BE2C (cell line): Measurements from ENCODE around the gene MATN1. TPM values are rescaled to one million over a fixed set of nuclear protein-coding genes. Genes with fewer than 3 reads are reported as not detected.
"Not testable (repeated sequence)": the region's sequence is repeated elsewhere in the genome, so short reads cannot be mapped to it uniquely, and the experiment has no call there.

Experiments used
- DNase-seq: peaks from one replicate; pipeline ENCODE4 v3.0.0-alpha.2; 2020
- H3K27me3 ChIP-seq: fragments of 250-450 bp; sonication (Bioruptor Pico); 2 replicates; pipeline ENCODE4 v1.5.1; 2020; ENCODE audit warnings: mild to moderate bottlenecking
- H3K36me3 ChIP-seq: fragments of 250-450 bp; sonication (Bioruptor Pico); 2 replicates; pipeline ENCODE4 v1.5.1; 2020; ENCODE audit warnings: mild to moderate bottlenecking
- H3K4me1 ChIP-seq: fragments of 250-450 bp; sonication (Bioruptor Pico); 2 replicates; pipeline ENCODE4 v1.5.1; 2020
- H3K4me3 ChIP-seq: 2 replicates; pipeline ENCODE4 v1.5.1; 2011; ENCODE audit warnings: low read depth, low read length
- H3K9me3 ChIP-seq: fragments of 250-450 bp; sonication (Bioruptor Pico); 2 replicates; pipeline ENCODE4 v1.5.1; 2020
- polyA plus RNA-seq: library from polyadenylated mRNA; unstranded; fragments of >200 nt; gene quantifications from one replicate; pipeline ENCODE4 v1.2.1, GENCODE V29; 2012; ENCODE audit warnings: low read depth, missing spikeins; ENCODE audit not compliant: insufficient read length, insufficient read depth
- TF ChIP-seq, protein P1 (sequence below): IDR thresholded peaks from 2 replicates; pipeline ENCODE4 v1.5.1; 2012; ENCODE audit warnings: mild to moderate bottlenecking, low read depth, low read length

The MATN1 gene, protein sequence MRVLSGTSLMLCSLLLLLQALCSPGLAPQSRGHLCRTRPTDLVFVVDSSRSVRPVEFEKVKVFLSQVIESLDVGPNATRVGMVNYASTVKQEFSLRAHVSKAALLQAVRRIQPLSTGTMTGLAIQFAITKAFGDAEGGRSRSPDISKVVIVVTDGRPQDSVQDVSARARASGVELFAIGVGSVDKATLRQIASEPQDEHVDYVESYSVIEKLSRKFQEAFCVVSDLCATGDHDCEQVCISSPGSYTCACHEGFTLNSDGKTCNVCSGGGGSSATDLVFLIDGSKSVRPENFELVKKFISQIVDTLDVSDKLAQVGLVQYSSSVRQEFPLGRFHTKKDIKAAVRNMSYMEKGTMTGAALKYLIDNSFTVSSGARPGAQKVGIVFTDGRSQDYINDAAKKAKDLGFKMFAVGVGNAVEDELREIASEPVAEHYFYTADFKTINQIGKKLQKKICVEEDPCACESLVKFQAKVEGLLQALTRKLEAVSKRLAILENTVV
- not detected for polyA plus RNA-seq

DNA sequence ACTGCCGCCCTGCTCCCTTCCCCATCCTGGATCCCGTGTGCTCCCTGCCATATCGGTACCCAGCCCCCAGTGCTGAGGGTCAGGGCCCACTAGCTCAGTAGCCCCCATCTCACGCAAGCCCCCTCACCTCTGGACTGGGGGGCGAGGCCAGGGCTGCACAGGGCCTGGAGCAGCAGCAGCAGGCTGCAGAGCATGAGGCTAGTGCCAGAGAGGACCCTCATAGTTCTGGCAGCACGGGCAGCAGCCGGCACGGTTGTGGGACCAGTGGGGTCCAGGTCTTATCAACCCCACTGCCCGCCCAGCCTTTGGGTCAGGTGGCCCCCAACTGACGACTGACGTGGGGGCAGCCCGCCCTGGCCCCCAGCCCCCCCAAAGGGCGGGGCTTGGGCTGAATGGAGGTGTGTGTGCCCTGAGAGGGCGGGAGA is at the start of gene MATN1:
Gene MATN1, minus strand, starts transcription at position 255 of the 425 bp plus-strand sequence. Its CDS starts 34 bp downstream, at position 221.
- Histone ChIP-seq H3K27me3 (no peaks in the 10 kb centered on the region), H3K9me3 (no peaks in the 10 kb centered on the region), H3K36me3 (no peaks in the 10 kb centered on the region), H3K4me3 (no peak within 1 kb of the TSS), H3K4me1 (no peaks in the 10 kb centered on the region; the same call in 1 of the 2 replicates)
- TF ChIP-seq, protein P1, sequence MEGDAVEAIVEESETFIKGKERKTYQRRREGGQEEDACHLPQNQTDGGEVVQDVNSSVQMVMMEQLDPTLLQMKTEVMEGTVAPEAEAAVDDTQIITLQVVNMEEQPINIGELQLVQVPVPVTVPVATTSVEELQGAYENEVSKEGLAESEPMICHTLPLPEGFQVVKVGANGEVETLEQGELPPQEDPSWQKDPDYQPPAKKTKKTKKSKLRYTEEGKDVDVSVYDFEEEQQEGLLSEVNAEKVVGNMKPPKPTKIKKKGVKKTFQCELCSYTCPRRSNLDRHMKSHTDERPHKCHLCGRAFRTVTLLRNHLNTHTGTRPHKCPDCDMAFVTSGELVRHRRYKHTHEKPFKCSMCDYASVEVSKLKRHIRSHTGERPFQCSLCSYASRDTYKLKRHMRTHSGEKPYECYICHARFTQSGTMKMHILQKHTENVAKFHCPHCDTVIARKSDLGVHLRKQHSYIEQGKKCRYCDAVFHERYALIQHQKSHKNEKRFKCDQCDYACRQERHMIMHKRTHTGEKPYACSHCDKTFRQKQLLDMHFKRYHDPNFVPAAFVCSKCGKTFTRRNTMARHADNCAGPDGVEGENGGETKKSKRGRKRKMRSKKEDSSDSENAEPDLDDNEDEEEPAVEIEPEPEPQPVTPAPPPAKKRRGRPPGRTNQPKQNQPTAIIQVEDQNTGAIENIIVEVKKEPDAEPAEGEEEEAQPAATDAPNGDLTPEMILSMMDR, result no peak
- DNase-seq, result no peak

DNA sequence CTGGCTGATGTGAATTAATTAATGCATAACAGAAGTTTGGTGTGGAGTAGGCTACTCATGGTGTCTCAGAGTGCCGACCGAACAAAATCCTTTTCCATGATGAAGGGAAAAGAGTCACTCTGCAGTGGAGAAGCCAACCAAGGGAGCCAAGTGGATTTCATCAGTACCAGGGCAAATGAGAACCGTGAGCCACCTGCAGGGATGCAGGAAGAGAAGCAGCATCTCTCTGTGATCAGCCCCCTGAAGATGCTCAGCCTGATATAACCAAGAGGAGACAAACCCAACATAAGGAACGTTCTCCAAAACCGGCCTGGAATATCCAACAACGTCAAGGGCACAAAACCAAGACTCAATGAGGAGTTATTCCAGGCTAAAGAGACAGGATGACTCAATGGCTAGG is 47.6 kb upstream of the MATN1 start:
- H3K9me3 ChIP-seq, result no peaks in the 10 kb centered on the region
- TF ChIP-seq, protein P1, result no peak
- no peaks in the 10 kb centered on the region for H3K36me3 ChIP-seq
- no peaks in the 10 kb centered on the region for H3K27me3 ChIP-seq
- 0 out of 2 replicates have a peak, but pooled peaks cover 3% of the 10 kb centered on the region for H3K4me1 ChIP-seq
- H3K4me3 ChIP-seq, result no peak overlapping the region
- DNase-seq, result no peak

DNA sequence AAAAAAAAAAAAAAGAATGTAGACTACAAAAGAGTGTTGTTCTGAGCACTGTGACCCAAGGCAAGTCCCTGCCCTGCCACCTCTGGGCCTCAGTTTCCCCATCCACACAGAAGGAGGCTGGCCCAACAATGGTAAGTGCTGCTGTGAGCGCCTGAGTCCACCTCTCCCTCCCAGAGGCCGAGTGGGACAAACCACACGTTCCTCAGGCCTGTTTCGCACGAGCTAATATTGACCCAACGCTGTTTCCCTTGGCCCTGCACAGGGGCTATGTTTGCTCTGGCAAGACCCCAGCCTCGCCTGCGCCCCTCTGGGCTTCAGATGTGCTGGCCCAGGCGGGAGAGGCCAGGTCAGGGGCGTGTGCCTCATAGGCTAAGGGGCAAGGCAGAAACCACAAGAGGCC is 46.8 kb upstream of the MATN1 start:
- Histone ChIP-seq H3K36me3 (no peaks in the 10 kb centered on the region), H3K9me3 (no peaks in the 10 kb centered on the region), H3K4me1 (0 out of 2 replicates have a peak, but pooled peaks cover 3% of the 10 kb centered on the region), H3K27me3 (no peaks in the 10 kb centered on the region), H3K4me3 (no peak overlapping the region)
- DNase-seq, result no peak
- TF ChIP-seq, protein P1, result no peak

DNA sequence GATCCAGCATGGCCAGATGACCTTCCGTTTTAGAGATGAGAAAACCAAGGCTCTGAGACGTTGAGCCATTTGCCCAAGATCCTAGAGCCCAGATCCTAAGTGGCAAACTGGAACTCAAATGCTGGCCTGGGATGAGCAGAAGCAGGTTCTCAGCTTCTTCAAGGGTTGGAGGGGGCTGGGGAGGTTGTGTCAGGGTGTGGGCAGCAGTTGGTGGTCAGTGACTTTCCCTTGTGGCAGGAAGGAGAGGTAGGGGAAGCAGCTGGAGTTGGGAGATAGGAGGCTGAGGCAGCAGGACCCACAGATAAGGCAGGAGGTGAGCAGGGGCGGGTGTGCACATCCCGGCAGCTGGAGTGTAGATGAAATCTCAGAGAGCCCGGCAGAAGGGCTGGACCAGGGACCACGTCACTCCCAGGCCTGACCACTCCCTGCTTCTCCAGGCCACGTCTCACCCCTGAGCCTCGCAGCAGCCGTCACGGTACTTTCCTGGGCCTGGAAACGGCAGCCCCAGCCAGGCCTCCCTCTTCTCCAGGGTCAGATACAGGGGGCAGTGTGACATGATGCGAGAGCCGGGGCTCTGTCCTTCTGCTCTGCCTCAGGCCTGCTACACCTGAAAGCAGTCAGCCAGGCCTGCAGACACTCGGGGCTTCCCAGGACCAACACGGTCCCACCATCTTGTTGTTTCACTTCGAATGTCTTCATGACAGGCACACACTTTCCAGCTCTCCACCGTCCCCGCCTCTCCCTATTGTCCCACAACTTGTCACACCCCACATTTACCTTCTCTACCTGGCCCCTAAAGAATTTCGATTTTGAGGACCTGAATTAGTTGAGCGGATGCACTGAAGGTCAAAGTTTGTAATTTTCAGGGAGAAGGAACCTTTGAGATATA is 45.7 kb upstream of the MATN1 start:
- peak; percentile 76 for DNase-seq
- 0 out of 2 replicates have a peak, but pooled peaks cover 3% of the 10 kb centered on the region for H3K4me1 ChIP-seq
- H3K36me3 ChIP-seq, result no peaks in the 10 kb centered on the region
- TF ChIP-seq, protein P1, result 0 out of 2 replicates have a peak, but pooled peaks have one; percentile 5
- H3K27me3 ChIP-seq, result no peaks in the 10 kb centered on the region
- H3K4me3 ChIP-seq, result no peak overlapping the region
- no peaks in the 10 kb centered on the region for H3K9me3 ChIP-seq

DNA sequence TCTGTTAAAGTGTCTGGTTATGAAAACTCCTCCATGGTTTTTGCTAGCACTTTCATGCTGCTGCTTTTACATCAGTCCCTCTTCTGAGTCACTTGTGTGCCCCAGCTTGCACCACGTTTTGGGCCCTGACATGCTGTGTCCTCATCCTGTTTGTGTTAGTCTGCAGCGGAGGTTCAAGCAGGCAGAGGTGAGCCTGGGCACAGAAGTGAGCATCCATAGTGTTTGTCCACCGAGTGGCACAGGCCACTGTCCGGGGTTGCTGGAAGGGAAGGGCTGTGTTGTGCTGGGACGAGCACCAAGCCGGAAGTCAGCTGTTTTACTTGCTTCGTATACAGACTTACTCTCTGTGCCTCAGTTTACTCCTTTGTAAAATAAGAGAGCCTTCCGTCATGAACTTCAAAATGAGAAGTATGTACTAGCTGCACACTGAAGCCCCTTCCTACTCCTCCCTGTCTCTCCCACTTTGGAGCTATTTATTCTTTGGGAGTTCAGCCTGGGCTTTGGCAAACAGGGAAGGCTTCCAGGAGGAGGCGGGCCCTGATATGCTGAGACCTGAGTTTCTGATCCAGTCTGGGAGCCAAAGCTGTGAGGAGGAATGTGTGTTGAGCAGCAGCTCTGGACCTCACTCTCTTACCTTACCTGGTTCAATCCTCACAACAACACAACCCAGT is 44.9 kb upstream of the MATN1 start:
- TF ChIP-seq, protein P1, result no peak
- Histone ChIP-seq H3K27me3 (no peaks in the 10 kb centered on the region), H3K4me3 (no peak overlapping the region), H3K36me3 (no peaks in the 10 kb centered on the region), H3K9me3 (no peaks in the 10 kb centered on the region), H3K4me1 (0 out of 2 replicates have a peak, but pooled peaks cover 3% of the 10 kb centered on the region)
- DNase-seq, result no peak

DNA sequence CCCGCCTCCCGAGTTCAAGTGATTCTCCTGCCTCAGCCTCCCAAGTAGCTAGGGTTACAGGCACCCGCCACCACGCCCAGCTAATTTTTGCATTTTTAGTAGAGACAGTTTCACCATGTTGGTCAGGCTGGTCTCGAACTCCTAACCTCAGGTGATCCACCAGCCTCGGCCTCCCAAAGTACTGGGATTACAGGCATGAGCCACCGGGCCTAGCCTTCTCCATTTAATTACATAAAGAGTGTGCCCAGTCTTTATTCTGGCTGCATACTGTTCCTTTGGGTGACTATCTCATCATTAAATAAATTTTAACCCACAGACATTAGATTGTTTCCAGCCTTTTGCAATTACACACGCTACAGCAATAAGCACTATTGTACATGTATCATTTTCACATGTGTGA is 43.6 kb upstream of the MATN1 start:
- H3K27me3 ChIP-seq, H3K4me1 ChIP-seq, DNase-seq, H3K36me3 ChIP-seq, H3K4me3 ChIP-seq, H3K9me3 ChIP-seq: not testable (repeated sequence)
